ENCODE measurements around the gene ETDC. TPM values are rescaled to one million over a fixed set of nuclear protein-coding genes. Genes with fewer than 3 reads are reported as not detected.
"Not testable (repeated sequence)": the region's sequence is repeated elsewhere in the genome, so short reads cannot be mapped to it uniquely, and the experiment has no call there.

Gene ETDC
- total RNA-seq, 4 donors from 2014 or later, result not detected

DNA sequence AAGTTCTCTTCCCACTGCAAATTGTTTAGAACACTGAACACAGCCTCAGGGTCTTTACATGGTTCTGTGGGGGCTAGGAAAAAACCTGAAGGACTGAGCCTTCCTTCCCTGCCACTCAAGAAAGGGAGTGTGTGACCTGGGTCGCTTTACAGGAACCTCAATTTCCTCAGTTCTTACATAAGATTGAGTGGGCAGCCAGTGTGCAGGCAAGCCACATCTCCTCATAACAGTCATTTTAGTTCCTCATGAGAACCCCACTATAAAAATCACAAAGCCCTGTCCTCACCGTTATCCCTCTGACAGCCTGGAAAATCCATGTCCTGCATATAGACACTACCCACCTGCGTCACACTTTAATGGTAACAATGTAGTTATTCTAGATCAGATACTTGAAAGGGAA is 2.1 kb upstream of the ETDC start:
- DNase-seq, result no peak
- no peaks in the 10 kb centered on the region for H3K36me3 ChIP-seq
- TF ChIP-seq POLR2A (IDR thresholded peaks at IDR 0.05), result no peak
- TF ChIP-seq, protein P1, sequence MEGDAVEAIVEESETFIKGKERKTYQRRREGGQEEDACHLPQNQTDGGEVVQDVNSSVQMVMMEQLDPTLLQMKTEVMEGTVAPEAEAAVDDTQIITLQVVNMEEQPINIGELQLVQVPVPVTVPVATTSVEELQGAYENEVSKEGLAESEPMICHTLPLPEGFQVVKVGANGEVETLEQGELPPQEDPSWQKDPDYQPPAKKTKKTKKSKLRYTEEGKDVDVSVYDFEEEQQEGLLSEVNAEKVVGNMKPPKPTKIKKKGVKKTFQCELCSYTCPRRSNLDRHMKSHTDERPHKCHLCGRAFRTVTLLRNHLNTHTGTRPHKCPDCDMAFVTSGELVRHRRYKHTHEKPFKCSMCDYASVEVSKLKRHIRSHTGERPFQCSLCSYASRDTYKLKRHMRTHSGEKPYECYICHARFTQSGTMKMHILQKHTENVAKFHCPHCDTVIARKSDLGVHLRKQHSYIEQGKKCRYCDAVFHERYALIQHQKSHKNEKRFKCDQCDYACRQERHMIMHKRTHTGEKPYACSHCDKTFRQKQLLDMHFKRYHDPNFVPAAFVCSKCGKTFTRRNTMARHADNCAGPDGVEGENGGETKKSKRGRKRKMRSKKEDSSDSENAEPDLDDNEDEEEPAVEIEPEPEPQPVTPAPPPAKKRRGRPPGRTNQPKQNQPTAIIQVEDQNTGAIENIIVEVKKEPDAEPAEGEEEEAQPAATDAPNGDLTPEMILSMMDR (IDR thresholded peaks at IDR 0.05), result no peak
- no peaks in the 10 kb centered on the region for H3K27me3 ChIP-seq
- intact Hi-C loops (cut with DNase I; ENCODE audit: low total_unique reads), result no loop called here
- H3K27ac ChIP-seq, result no peak overlapping the region
- H3K9me3 ChIP-seq, result no peaks in the 10 kb centered on the region
- no peaks in the 10 kb centered on the region for H3K4me1 ChIP-seq
- no peak overlapping the region for H3K4me3 ChIP-seq

- H3K4me1 ChIP-seq, result no peaks in the 10 kb centered on the region
- H3K36me3 ChIP-seq, result no peaks in the 10 kb centered on the region
- intact Hi-C loops (cut with DNase I; ENCODE audit: low total_unique reads), result no loop called here
- TF ChIP-seq, protein P1 (IDR thresholded peaks at IDR 0.05), result no peak
- TF ChIP-seq POLR2A (IDR thresholded peaks at IDR 0.05), result no peak
- no peaks in the 10 kb centered on the region for H3K27me3 ChIP-seq
- no peaks in the 10 kb centered on the region for H3K9me3 ChIP-seq
- no peak overlapping the region for H3K27ac ChIP-seq
- no peak overlapping the region for H3K4me3 ChIP-seq
- DNase-seq, result no peak
These were observed 880 bp upstream of the ETDC start for GRCh38 chrX:135308345-135308855.

GRCh38 chrX:135315864-135316263 is 6.6 kb downstream of the ETDC start:
- H3K27me3 ChIP-seq, result no peaks in the 10 kb centered on the region
- no peaks in the 10 kb centered on the region for H3K9me3 ChIP-seq
- intact Hi-C loops (cut with DNase I; ENCODE audit: low total_unique reads), result no loop called here
- no peaks in the 10 kb centered on the region for H3K4me1 ChIP-seq
- no peak for DNase-seq
- TF ChIP-seq POLR2A (IDR thresholded peaks at IDR 0.05), result no peak
- TF ChIP-seq, protein P1 (IDR thresholded peaks at IDR 0.05), result no peak
- H3K27ac ChIP-seq, result no peak overlapping the region
- no peak overlapping the region for H3K4me3 ChIP-seq
- H3K36me3 ChIP-seq, result no peaks in the 10 kb centered on the region

GRCh38 chrX:135324463-135324862 is 15.2 kb downstream of the ETDC start:
- DNase-seq, result no peak
- intact Hi-C loops (cut with DNase I; ENCODE audit: low total_unique reads), result no loop called here
- no peak overlapping the region for H3K27ac ChIP-seq
- H3K27me3 ChIP-seq, result no peaks in the 10 kb centered on the region
- TF ChIP-seq, protein P1 (IDR thresholded peaks at IDR 0.05), result no peak
- no peak for TF ChIP-seq POLR2A (IDR thresholded peaks at IDR 0.05)
- H3K4me1 ChIP-seq, result no peaks in the 10 kb centered on the region
- H3K9me3 ChIP-seq, result no peaks in the 10 kb centered on the region
- no peaks in the 10 kb centered on the region for H3K36me3 ChIP-seq
- no peak overlapping the region for H3K4me3 ChIP-seq

GRCh38 chrX:135325036-135325818 is 15.9 kb downstream of the ETDC start:
- H3K36me3 ChIP-seq; H3K9me3 ChIP-seq; H3K4me1 ChIP-seq; DNase-seq; H3K27ac ChIP-seq; intact Hi-C loops (cut with DNase I; ENCODE audit: low total_unique reads); H3K27me3 ChIP-seq; H3K4me3 ChIP-seq: not testable (repeated sequence)

All from uterus (tissue), 4 donors.